ENCODE results near the gene GJA3. TPM values are rescaled to one million over a fixed set of nuclear protein-coding genes. Genes with fewer than 3 reads are reported as not detected.

Gene GJA3
- total RNA-seq, 3 donors from 2014 or later, result 0.29 TPM; not detected in 2

DNA sequence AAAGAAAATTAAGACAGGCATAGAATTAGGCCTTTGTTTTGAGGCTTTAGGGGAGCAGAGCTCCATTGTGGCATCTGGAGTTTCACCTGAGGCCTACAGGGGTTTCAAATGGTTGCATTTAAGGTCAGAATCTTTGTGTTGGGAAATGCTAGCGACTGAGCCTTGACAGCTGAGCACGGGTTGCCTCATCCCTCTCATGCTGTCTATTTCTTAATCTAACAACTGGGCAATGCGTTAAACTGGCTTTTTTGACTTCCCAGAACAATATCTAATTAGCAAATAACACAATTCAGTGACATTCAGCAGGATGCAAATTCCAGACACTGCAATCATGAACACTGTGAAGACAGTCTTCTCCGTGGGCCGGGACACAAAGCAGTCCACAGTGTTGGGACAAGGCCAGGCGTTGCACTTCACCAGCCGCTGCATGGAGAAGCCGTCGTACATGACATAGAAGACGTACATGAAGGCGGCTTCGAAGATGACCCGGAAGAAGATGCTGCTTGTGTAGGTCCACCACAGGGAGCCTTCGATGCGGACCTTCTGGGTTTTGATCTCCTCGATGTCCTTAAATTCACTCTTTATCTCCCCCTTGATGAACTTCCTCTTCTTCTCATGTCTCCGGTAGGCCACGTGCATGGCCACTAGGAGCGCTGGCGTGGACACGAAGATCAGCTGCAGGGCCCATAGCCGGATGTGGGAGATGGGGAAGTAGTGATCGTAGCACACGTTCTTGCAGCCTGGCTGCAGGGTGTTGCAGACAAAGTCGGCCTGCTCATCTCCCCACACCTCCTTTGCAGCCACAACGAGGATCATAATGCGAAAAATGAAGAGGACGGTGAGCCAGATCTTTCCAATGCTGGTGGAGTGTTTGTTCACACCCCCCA is 28.1 kb upstream of the GJA3 start:
- Histone ChIP-seq H3K9me3 (no peaks in the 10 kb centered on the region), H3K4me1 (peaks cover 9 to 10% of the 10 kb centered on the region in 2 donors), H3K4me3 (no peak overlapping the region), H3K27ac (no peak overlapping the region), H3K36me3 (no peaks in the 10 kb centered on the region), H3K27me3 (peaks cover 9 to 32% of the 10 kb centered on the region in 2 donors)
- DNase-seq (ENCODE audit: low spot score in 2 of 2), result no peak
- intact Hi-C loops (cut with DNase I; ENCODE audit: low total_unique reads), result no loop called here
- TF ChIP-seq CTCF (IDR thresholded peaks at IDR 0.05), result no peak
- TF ChIP-seq POLR2AphosphoS5 (IDR thresholded peaks at IDR 0.05), result no peak
- no peak for TF ChIP-seq POLR2A (IDR thresholded peaks at IDR 0.05)

- H3K36me3 ChIP-seq, result no peaks in the 10 kb centered on the region
- DNase-seq (ENCODE audit: low spot score in 2 of 2), result no peak
- no peak overlapping the region for H3K4me3 ChIP-seq
- H3K4me1 ChIP-seq, result no peaks in the 10 kb centered on the region
- H3K27ac ChIP-seq, result no peak overlapping the region
- intact Hi-C loops (cut with DNase I; ENCODE audit: low total_unique reads), result no loop called here
- H3K27me3 ChIP-seq, result peaks cover 0 to 11% of the 10 kb centered on the region in 2 donors
- no peaks in the 10 kb centered on the region for H3K9me3 ChIP-seq
- TF ChIP-seq CTCF (IDR thresholded peaks at IDR 0.05), result no peak
- TF ChIP-seq POLR2AphosphoS5 (IDR thresholded peaks at IDR 0.05), result no peak
- no peak for TF ChIP-seq POLR2A (IDR thresholded peaks at IDR 0.05)
Measured at GRCh38 chr13:20186771-20187170, 25.9 kb upstream of the GJA3 start.

DNA sequence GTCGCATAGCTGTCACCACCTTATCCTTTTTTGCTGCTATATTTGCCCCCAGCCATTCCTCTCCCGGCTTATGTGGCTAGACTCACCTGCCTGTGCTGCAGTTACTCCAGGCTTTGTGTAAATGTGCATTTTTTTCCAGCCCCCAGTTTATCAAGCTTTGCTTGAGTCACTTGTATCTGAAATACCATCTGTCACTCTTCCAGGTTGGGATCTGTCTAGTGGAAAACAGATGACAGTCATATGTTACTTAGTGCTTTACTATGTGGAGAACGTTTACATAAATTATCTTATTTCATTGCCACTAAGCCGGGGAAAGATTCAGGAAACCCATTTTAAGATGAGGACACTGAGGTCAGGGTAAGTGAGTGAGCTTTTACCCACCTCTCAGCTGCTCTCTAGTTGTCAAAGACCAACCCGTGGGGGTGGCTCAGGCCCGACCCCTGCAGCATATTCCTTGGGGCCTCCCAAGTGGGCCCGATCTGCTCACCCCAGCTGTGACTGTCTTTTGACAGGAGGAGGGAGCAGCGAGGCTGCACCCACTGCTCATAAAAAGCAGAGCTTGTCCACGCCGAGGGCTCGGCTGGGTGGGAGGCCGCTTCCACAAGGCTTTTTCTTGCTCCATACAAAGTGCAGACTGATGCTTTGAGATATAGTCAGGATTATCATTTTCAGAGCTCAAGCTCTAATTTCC is 24.7 kb upstream of the GJA3 start:
- DNase-seq (ENCODE audit: low spot score in 2 of 2), result no peak
- Histone ChIP-seq H3K36me3 (no peaks in the 10 kb centered on the region), H3K27ac (no peak overlapping the region), H3K4me3 (no peak overlapping the region), H3K4me1 (no peaks in the 10 kb centered on the region), H3K9me3 (no peaks in the 10 kb centered on the region), H3K27me3 (peaks cover 0 to 9% of the 10 kb centered on the region in 2 donors)
- intact Hi-C loops (cut with DNase I; ENCODE audit: low total_unique reads), result no loop called here
- no peak for TF ChIP-seq POLR2AphosphoS5 (IDR thresholded peaks at IDR 0.05)
- TF ChIP-seq CTCF (IDR thresholded peaks at IDR 0.05), result no peak
- no peak for TF ChIP-seq POLR2A (IDR thresholded peaks at IDR 0.05)

GRCh38 chr13:20182231-20182846 is 21.5 kb upstream of the GJA3 start:
- no peak for DNase-seq (ENCODE audit: low spot score in 2 of 2)
- no peaks in the 10 kb centered on the region for H3K36me3 ChIP-seq
- H3K27ac ChIP-seq, result no peak overlapping the region
- H3K27me3 ChIP-seq, result peaks cover 0 to 33% of the 10 kb centered on the region in 2 donors
- TF ChIP-seq CTCF (IDR thresholded peaks at IDR 0.05) (peak in 2 of 3 donors; percentile 49 to 71), POLR2AphosphoS5 (IDR thresholded peaks at IDR 0.05) (no peak)
- no peaks in the 10 kb centered on the region for H3K9me3 ChIP-seq
- no peaks in the 10 kb centered on the region for H3K4me1 ChIP-seq
- no peak overlapping the region for H3K4me3 ChIP-seq
- intact Hi-C loops (cut with DNase I; ENCODE audit: low total_unique reads), result no loop called here
